Endothelial cell of umbilical vein (primary cell): ENCODE data around the gene CHPF2.

Experiments
- POLR2A ChIP-seq: IDR thresholded peaks from 2 replicates; pipeline ENCODE4 v1.6.1; 2012; ENCODE audit warnings: low read depth, mild to moderate bottlenecking, control low read depth, low read length
- TF ChIP-seq, protein P1 (sequence below), 2 donors: IDR thresholded peaks; 1 replicate in 1 of 2; 2 replicates in 1 of 2; pipeline ENCODE4 v1.5.1; 2011; ENCODE audit warnings: low read length in 2 of 2, mild to moderate bottlenecking in 2 of 2, moderate library complexity in 2 of 2, control low read depth in 1 of 2, inconsistent platforms in 1 of 2, low read depth in 1 of 2; ENCODE audit not compliant: insufficient read depth in 1 of 2; ENCODE audit errors: extremely low read depth in 1 of 2

DNA sequence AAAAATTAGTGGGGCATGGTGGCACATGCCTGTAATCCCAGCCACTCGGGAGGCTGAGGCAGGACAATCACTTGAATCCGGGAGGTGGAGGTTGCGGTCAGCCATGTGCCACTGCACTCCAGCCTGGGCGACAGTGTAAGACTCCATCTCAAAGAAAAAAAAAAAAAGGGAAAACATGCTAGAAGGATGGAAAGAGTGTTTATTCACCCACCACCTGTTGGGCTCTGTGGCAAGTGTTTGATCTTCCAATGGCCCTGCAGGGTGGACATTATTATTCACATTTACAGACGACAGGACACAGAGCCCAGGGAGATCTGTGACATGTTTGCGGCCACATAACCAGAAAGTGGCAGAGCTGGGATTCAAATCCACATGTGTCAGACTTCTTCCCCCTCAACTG is 49.4 kb downstream of the CHPF2 start:
- TF ChIP-seq POLR2A: no peak
- TF ChIP-seq, protein P1, sequence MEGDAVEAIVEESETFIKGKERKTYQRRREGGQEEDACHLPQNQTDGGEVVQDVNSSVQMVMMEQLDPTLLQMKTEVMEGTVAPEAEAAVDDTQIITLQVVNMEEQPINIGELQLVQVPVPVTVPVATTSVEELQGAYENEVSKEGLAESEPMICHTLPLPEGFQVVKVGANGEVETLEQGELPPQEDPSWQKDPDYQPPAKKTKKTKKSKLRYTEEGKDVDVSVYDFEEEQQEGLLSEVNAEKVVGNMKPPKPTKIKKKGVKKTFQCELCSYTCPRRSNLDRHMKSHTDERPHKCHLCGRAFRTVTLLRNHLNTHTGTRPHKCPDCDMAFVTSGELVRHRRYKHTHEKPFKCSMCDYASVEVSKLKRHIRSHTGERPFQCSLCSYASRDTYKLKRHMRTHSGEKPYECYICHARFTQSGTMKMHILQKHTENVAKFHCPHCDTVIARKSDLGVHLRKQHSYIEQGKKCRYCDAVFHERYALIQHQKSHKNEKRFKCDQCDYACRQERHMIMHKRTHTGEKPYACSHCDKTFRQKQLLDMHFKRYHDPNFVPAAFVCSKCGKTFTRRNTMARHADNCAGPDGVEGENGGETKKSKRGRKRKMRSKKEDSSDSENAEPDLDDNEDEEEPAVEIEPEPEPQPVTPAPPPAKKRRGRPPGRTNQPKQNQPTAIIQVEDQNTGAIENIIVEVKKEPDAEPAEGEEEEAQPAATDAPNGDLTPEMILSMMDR (IDR thresholded peaks at IDR 0.05; ENCODE audit: extremely low read depth in 1 of 2, insufficient read depth in 1 of 2, low read depth in 1 of 2, low read length in 2 of 2): no peak
